22Rv1 (cell line): Measurements from ENCODE around the gene SLC12A7.

Source experiments
- H3K27ac ChIP-seq: fragments of 450-650 bp; 2 replicates; pipeline ENCODE4 v1.5.1; 2017
- CTCF ChIP-seq: fragments of 450-650 bp; IDR thresholded peaks from 2 replicates; pipeline ENCODE4 v1.5.1; 2017; ENCODE audit warnings: mild to moderate bottlenecking
- ZFX ChIP-seq: fragments of 450-650 bp; IDR thresholded peaks from 2 replicates; pipeline ENCODE4 v1.6.1; 2017; ENCODE audit warnings: antibody characterized with exemption, borderline replicate concordance

Gene SLC12A7

GRCh38 chr5:1106385-1107166 lies 5.3 kb downstream of the SLC12A7 start:
- TF ChIP-seq CTCF, result no peak
- no peak for TF ChIP-seq ZFX
- peak overlapping the region; percentile 46 for H3K27ac ChIP-seq

- peak overlapping the region; percentile 46 for H3K27ac ChIP-seq
- no peak for TF ChIP-seq CTCF
- TF ChIP-seq ZFX, result no peak
These were observed 6.3 kb downstream of the SLC12A7 start for GRCh38 chr5:1105350-1106265.

DNA sequence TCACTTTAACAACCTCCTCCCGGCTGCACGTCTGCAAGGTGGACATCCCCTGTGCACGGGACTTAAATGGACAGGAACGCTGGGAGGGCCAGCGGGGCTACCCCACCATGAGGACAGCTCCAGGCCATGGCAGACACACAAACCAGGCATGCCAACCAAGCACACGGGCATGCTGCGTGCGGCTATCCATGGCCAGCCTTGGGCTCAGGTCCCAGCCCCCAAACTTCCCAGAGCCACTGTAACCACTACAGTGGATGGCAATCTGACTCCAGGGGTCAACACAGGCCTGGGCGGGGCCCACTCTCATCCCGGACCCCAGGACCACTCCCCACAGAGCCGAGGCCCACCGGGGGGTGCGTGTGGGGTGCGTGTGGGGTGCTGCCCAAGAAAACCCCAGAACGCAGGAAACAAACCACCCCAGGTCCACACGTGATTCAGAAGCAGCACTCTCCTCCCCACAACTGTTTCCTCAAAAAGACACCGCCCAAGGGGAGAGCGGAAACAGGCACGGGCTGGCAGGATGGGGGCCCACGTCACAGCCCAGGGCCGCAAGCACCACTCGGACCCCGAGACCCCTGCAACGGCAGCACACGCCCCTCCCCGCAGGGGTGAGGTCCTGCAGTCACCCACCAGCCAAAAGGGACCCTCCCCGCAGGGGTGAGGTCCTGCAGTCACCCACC lies 7.4 kb downstream of the SLC12A7 start:
- peak overlapping the region; percentile 18; the same call in 1 of the 2 replicates for H3K27ac ChIP-seq
- TF ChIP-seq CTCF (no peak), ZFX (no peak)

- no peak for TF ChIP-seq CTCF
- TF ChIP-seq ZFX, result no peak
- H3K27ac ChIP-seq, result peak overlapping the region; percentile 18; the same call in 1 of the 2 replicates
These were observed 8.1 kb downstream of the SLC12A7 start for GRCh38 chr5:1103505-1104326.

- no peak overlapping the region; the same call in 1 of the 2 replicates for H3K27ac ChIP-seq
These were observed 8.8 kb downstream of the SLC12A7 start for GRCh38 chr5:1103093-1103492.

More at GRCh38 chr5:1103093-1103492, 8.8 kb downstream of the SLC12A7 start:
- no peak for TF ChIP-seq ZFX
- no peak for TF ChIP-seq CTCF
